HL-60/S4 (cell line): Measurements from ENCODE around the gene MEIOB.
"Not testable (repeated sequence)": the region's sequence is repeated elsewhere in the genome, so short reads cannot be mapped to it uniquely, and the experiment has no call there.

ENCODE experiments used
- in situ Hi-C: fragments of 300-500 bp; cut with MboI; formaldehyde crosslinking; loops from 2 replicates; pipeline ENCODE4 v1.14.3; 2022; ENCODE audit warnings: low sequenced_read_pairs

MEIOB gene, protein sequence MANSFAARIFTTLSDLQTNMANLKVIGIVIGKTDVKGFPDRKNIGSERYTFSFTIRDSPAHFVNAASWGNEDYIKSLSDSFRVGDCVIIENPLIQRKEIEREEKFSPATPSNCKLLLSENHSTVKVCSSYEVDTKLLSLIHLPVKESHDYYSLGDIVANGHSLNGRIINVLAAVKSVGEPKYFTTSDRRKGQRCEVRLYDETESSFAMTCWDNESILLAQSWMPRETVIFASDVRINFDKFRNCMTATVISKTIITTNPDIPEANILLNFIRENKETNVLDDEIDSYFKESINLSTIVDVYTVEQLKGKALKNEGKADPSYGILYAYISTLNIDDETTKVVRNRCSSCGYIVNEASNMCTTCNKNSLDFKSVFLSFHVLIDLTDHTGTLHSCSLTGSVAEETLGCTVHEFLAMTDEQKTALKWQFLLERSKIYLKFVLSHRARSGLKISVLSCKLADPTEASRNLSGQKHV

GRCh38 chr16:1871974-1872635 is at the start of gene MEIOB:
MEIOB (minus strand) TSS chr16:1872164; CDS start chr16:1868175, 3,989 bp downstream.
- in situ Hi-C loops: loop anchor here (25.0 kb wide), 1 partner anchor 265 kb away; the partner anchor contains the start of genes PKD1 and RAB26

GRCh38 chr16:1920727-1921171 is 48.8 kb upstream of the MEIOB start:
- in situ Hi-C loops: no loop called here

- in situ Hi-C loops: not testable (repeated sequence)
Observed at GRCh38 chr16:1920122-1920521, 48.2 kb upstream of the MEIOB start.

DNA sequence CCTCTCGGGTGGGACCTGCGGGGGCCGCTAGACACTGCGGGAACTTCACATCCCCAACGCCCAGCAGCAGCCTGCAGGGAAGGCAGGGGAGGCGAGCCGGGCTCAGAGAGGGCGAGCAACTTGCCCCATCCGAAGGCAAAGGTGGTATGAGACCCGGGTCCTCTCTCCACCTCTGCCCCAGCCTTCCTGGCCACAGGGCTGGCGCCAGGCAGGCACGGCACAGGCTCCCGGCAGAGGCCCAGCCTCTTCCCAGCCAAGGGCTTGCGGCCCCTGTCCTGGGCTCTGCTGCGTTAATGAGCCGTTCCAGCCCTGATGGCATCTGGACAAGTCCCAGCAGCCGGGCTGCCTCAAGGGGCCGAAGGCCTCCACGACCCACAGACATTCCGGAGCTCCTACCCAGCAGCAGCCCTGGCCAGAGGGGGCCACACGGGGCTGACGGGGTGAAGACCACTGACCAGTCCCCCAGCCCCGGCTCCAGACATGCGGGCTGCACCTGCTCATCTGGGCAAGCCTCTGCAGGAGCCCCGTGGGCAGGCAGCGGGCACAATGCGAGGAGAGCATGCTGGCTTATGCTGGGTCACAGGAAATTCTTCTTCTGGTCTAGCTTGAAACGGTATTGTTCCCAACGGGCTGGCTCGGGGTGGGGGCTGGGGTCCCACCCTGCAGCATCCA is 47.5 kb upstream of the MEIOB start:
- in situ Hi-C loops: no loop called here

GRCh38 chr16:1918351-1919326 is 46.7 kb upstream of the MEIOB start, which contains the start of gene HS3ST6:
HS3ST6 (minus strand) TSS chr16:1918415; CDS start chr16:1918323, 92 bp downstream.
- in situ Hi-C loops: no loop called here

- in situ Hi-C loops: no loop called here
Observed at GRCh38 chr16:1917665-1918350, 45.8 kb upstream of the MEIOB start.

- in situ Hi-C loops: no loop called here
Observed at GRCh38 chr16:1917056-1917664, 45.2 kb upstream of the MEIOB start.

DNA sequence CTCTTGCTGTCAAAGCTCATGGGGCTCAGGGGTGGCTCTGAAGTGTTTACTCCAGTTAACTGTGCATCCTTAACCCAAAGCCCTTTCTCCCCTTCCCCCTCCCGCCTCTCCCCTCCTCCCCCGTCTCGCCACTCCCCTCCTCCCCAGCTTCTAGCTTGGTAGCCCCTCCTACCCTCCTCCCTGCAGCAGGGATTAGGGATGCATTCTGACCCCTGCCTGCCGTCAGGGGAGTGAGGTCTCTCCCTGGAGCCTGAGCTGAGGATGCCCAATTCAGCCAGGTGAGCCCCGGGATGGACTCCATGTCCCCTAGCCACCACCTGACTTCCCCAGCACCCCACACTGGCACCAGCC is 44.7 kb upstream of the MEIOB start:
- in situ Hi-C loops: no loop called here

DNA sequence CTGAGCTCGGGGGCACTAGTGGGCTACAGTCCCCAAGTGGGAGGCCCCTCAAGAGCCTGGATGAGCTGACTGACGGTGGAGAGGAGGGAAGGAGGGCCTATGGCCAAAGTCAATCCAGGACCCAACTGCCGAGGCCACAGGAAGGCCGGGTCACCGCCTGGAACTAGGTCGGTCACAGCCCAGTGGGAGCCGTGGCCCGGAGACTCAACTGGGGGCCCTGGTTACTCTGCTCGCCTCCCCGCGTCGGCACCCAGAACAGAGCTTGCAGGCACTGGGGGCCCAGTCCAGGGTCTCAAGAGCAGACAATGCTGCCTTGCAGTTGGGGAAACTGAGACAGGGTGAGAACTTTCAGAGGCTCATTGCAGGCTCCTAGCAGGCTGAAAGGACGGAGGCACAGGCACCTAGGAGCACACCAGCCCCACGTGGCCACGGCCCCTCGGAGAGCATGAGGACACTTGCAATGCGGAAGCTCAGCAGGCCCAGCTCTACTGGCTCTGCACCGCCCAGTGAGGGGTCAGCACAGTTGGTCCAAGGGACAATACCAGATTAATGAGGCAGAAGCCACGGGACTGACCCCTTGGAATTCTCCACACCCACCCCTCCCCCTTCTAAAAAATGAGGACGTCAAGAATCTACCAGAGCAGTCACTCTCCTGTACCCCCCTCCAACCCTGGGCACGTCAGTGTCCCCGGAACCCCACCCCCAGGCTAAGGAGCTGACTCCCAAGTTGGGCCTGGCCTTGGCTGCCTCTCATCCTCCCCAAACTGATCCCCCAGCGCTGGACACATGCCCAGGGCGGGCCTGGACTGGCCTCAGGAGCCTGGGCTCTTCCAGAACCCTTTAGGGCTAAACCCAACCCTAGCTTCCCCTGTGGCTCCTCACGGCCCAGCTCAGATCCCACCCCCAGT is 44.0 kb upstream of the MEIOB start:
- in situ Hi-C loops: no loop called here

DNA sequence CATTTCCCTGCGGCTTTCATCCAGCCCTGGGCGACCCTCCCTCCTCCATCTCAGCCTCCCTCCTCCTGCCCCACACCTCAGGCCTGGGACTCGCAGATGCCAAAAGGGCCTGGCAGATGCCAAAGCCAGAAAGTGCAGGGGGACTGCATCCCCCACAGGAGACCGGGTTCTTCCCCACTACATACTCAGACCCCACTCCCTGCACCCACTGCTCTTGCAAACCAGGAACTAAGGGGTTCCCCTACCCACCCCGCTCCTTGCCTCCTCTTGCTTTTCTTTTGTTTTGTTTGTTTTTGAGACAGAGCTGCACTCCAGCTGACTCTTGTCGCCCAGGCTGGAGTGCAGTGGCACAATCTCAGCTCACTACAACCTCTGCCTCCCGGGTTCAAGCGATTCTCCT is 43.0 kb upstream of the MEIOB start:
- in situ Hi-C loops: no loop called here

DNA sequence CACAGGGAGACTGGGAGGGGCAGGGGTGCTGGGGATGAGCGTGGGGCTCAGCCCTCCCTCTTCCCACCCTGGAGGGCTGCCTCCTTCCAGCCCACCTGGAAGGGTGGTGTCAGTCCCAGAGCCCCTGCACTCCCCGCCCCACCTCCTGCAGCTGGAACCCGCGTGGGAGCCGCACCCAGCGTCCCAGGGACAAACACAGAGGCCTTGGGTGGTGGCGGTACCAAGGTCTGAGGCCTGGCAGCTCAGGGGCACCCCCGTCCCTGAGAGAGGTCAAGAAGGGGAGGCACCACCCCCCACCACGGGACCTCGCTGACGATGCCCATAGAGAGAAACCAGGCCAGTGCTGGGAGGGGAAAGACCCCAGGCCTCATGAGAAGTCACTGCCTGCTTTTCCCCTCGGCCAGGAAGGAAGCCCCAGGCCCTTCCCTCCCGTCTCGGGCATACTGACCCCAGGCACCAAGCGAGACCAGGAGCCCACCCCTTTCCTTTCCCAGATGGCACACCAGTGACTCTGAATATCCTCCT is 42.2 kb upstream of the MEIOB start:
- in situ Hi-C loops: no loop called here

GRCh38 chr16:1913327-1914083 is 41.5 kb upstream of the MEIOB start:
- in situ Hi-C loops: no loop called here

GRCh38 chr16:1912215-1912543 is 40.2 kb upstream of the MEIOB start:
- in situ Hi-C loops: no loop called here

DNA sequence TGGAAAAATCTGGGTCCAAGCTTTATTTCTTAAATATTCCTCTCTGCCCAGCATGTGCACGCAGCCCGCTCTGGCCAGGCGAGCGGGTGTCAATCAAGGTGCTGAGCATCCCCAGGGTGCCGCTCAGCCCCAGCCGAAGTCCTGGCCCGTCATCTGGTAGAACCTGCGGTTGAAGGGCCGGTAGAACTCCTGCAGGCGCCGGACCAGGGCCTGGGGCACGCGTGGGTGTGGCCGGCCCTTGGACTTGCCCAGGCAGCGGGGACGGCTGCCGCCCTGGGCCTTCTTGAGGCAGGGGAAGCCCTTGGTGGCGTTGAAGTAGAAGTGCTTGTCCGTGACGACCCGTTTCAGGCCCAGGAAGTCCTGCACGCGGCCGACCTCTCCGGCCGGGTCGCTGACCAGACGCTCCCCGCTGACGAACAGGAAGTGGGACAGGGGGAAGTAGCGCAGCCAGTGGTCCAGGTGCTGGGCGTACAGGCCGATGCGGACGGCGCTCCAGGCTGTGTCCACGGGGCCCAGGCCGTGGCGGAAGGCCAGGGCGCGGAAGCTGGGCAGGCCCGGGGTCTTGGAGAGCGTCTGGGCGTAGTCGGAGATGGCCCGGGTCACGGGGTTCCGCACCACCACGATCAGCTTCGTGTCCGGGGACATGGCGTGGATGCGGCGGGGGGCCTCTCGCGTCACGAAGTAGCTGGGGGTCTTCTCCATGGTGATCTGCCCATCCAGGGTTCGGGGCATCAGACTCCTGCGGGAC is 39.7 kb upstream of the MEIOB start:
- in situ Hi-C loops: no loop called here

- in situ Hi-C loops: no loop called here
Observed at GRCh38 chr16:1909561-1910231, 37.7 kb upstream of the MEIOB start.

- in situ Hi-C loops: no loop called here
Observed at GRCh38 chr16:1908983-1909382, 37.0 kb upstream of the MEIOB start.
